ENCODE measurements around the gene ADCY3.

The ADCY3 gene

DNA sequence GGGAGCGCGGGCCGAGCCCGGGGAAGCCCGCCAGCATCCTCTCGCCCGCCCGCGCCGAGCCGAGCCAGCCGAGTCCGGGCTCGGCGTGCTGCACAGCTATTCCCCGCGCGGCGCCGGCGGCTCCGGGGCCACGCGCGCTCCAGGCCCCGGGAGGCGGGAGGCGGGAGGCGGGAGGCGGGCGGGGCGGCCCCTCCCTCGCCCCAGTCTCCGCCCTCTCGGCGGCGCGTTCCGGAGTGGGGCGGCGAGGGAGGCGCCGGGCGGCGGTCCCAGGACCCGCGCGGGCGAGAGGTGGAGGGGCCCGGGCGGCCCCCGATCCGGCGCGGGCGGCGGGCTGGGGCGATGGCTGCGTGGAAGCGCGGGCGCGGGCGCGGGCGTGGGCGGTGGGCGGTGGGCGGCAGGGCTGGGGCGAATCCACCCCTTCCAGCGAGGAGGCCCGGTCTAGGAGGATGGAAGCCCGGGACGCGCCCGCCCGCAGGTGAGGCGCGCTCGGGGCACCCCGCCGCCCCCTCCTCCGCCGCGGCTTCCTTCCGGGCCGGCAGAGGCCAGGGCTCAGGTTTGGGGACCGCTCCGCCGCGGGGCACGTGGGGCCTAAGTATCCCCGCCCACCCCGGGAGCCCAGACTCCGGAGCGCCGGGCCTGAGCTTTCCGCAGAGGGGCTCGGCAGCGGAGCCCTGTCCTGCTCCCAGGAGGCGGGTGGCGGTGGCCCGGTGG is at the start of gene ADCY3:
Gene ADCY3 (minus strand): TSS at position 140 of the 711 bp plus-strand sequence. CDS start 1,250 bp downstream, outside the sequence.
- in situ Hi-C loops (cut with HindIII; ENCODE audit: low pct_ligation_motif_present, low pct_unique_long_range_greater_than_20kb, low sequenced_read_pairs): no loop called here
- DNase-seq: peak; percentile 50

DNA sequence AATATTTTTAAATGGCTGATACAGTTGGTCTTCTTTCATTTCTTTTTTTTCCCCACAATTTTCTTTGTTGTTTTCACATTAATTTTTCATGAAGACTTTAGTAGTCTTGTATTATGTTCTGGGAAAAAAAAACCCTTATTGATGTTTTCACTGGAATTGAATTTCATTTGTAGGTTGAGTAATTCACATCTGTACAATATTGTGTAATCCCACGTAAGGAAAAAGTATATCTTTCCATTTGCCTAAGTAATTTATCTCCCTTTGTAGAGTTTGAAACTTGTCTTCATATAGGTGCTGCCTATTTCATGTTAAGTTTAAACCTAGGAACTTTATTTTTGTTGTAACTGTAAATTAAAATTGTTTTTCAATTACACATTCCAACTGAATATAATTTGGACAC is 49.7 kb upstream of the ADCY3 start:
- in situ Hi-C loops (cut with HindIII; ENCODE audit: low pct_ligation_motif_present, low pct_unique_long_range_greater_than_20kb, low sequenced_read_pairs): no loop called here

DNA sequence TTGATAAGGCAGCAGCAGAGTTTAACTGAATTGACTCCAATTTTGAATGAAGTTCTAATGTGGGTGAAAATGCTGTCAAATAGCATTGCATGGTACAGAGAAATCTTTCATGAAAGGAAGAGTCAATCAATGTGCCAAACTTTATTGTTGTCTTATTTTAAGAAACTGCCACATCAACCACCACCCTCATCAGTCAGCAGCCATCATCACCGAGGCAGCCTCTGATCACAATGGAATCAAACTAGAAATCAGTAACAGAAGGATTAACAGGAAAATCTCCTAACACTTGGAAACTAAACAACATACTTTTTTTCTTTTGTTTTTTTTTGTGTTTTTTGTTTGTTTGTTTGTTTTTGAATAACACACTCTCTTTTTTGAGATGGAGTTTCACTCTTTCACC is 41.9 kb upstream of the ADCY3 start:
- in situ Hi-C loops (cut with HindIII; ENCODE audit: low pct_ligation_motif_present, low pct_unique_long_range_greater_than_20kb, low sequenced_read_pairs): no loop called here
- DNase-seq: no peak

More for the DNA sequence above, 49.7 kb upstream of the ADCY3 start:
- no peak for DNase-seq

DNA sequence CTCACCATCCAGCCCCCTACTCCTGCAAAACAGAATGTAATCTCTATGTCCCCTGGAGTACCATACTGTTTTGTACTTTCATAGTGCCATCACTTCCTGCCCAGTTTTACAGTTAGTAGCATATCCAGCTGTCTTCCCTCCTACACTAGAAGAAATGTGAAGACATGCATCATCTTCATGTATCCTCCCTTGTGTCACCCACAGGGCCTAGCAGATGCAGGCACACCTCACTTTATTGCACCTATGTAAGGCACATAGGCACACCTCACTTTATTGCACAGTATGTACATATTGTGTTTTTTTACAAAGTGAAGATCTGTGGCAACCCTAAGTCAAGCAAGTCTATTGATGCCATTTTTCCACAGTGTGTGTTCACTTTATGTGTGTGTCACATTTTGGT is 39.7 kb upstream of the ADCY3 start:
- no peak for DNase-seq
- in situ Hi-C loops (cut with HindIII; ENCODE audit: low pct_ligation_motif_present, low pct_unique_long_range_greater_than_20kb, low sequenced_read_pairs): no loop called here

DNA sequence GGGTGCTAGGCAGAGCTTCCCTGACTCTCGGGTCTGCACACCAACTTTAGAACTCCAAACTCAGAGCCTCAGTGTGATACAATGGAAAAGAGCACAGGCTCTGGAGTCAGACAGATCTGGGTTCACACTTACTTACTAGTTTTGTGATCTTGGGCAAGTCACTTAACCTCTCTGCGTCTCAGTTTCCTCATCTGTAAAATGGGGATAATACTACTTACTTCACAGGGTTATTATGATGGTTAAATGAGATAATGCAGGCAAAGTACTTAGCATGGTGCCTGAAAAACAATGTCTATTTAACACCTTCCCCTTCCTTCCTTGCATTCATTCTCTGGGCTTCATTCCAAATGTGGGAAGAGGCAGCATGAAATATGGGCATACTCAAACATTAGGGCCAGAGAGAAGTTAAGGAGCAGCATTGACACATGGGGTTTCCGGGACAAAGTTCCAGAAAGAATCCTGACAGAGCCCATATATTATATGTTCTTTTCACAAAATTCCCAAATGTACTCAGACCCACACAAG is 38.4 kb upstream of the ADCY3 start:
- in situ Hi-C loops (cut with HindIII; ENCODE audit: low pct_ligation_motif_present, low pct_unique_long_range_greater_than_20kb, low sequenced_read_pairs): no loop called here
- DNase-seq: no peak

DNA sequence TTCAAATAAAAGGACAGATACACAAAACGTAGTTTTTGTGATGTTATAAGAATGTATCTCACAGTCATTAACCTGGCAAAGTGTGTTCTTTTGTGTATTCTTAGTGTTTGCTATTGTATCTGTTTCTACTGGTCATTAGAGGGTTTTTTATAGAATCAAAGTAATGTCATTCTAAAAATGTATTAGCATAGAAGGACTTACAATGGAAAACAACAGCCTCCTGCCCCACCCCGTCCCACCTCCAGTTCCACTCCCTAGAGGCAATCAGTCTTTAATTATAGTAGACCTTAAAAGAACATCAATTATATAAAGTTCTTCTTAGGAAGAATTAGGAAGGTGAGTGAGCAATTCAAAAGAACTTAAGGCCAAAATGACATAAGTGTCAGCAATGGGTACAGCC is 37.9 kb upstream of the ADCY3 start:
- no peak for DNase-seq
- in situ Hi-C loops (cut with HindIII; ENCODE audit: low pct_ligation_motif_present, low pct_unique_long_range_greater_than_20kb, low sequenced_read_pairs): no loop called here

DNA sequence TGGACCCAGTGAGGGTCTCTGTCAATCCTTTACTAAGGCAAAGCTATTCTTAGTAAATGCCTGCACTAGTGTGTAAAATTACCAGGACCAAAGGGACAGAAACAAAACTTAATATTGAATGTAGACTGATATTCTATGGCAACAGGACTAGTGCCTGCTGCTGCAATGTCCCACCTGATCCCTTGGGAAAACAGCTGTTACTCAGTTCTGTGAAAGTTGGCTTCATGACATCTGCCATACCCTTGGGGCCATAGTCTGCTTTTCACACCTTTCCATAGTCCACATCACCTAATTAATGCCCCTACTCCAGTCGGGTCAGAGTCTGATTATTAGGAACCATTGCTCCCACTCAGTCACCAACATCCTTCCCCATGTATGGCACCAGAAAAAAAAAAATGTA is 37.2 kb upstream of the ADCY3 start:
- in situ Hi-C loops (cut with HindIII; ENCODE audit: low pct_ligation_motif_present, low pct_unique_long_range_greater_than_20kb, low sequenced_read_pairs): no loop called here
- no peak for DNase-seq

DNA sequence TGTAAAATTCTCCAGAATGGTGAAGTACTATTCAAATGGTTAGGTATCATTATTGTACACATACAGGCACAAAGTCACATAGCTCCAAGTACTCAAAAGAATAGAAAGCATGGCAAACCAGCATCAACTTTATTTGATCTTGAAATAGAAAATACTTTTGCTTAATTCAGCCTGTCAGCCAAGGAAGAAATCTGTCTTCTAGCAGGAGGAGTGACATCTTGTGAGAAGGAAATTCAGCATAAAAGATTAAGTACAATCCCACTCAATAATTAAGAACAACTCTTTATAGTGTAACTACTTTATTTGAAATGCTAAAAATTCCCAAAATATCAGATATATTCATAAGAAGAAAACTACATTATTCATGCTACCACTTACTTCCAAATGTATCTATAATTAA is 35.9 kb upstream of the ADCY3 start:
- DNase-seq: no peak
- in situ Hi-C loops (cut with HindIII; ENCODE audit: low pct_ligation_motif_present, low pct_unique_long_range_greater_than_20kb, low sequenced_read_pairs): no loop called here

DNA sequence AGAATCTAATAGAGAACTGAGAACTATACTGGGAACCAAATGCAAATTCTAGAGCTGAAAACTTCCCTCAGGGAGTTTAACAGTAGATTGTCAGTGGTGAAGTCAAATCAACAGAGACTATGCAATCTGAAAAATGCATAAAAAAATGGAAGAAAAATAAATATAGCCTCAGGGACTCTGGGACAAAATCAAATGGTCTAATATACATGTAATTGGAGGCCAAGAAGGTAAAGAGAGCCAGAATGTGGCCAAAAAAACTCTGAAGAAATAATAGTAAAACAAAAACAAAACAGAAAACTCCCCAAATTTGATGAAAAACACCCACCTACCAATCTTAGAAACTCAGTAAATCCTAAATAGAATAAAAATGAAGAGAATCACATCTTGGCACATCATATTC is 35.2 kb upstream of the ADCY3 start:
- in situ Hi-C loops (cut with HindIII; ENCODE audit: low pct_ligation_motif_present, low pct_unique_long_range_greater_than_20kb, low sequenced_read_pairs): no loop called here
- DNase-seq: no peak

DNA sequence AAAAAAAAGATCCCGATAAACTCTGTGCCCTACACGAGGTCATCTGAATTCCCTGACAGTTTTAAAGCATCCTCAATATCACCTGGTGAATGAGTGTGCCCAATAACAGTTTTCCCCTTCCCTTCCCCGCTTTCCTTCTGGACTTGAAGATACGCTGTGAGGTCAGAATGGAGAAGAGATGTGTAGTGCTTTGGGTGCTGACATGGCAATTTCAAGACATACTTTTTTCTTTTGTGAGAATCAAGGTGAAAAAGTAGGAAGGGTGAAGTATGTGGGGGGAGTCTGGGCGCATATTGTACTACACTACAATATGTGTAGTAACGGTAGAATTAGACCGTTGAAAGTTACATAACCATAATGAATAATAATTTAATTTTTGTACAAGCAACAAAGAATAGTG is 30.1 kb upstream of the ADCY3 start:
- no peak for DNase-seq
- in situ Hi-C loops (cut with HindIII; ENCODE audit: low pct_ligation_motif_present, low pct_unique_long_range_greater_than_20kb, low sequenced_read_pairs): no loop called here

DNA sequence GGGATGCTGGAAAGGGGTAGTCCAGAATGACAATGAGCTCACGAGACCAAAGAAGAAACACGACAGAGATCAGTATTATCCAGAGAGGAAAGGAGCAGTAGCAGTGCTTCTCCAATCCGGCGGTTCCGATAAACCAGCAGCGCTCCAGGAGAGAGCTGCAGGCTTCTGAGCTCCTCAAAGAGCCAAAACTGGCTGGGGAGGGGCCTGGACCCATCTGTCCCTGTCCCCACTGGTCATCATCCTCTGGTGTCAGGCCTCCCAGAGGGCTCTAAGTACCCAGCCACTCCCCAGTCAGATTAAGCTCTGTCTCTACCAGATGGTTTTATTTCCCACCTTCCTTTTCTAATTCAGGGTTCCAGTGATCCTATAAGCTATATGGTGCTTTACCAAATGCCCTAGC is 28.5 kb upstream of the ADCY3 start:
- in situ Hi-C loops (cut with HindIII; ENCODE audit: low pct_ligation_motif_present, low pct_unique_long_range_greater_than_20kb, low sequenced_read_pairs): no loop called here

DNA sequence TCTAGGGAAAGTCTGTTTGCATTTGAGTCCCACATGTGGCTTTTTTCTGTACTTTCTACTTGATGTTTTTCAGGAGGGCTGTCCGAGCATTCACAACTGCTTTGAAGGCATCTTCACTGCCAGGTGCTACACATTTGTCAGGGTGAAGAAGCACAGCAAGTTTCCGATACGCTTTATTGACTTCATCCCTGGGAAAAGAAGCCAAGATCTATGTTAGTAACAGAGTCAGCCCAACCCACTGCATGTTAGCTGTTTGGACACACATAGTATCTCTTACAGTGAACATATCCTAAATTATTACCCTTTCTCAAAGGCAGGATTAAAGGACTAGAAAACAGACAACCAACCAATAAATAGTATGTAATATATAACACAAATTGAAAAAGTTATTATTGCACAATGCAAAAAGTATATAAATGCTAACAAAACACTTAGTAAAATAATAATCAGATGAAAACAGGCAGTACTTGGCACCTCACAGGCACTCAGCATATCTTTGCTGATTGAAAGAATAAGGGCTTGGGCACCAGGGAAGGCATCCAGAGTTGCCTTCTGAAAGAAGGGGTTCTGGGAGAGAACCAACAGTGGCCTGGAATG is 27.6 kb upstream of the ADCY3 start:
- DNase-seq: no peak

More for the DNA sequence above, 28.5 kb upstream of the ADCY3 start:
- DNase-seq: no peak

DNA sequence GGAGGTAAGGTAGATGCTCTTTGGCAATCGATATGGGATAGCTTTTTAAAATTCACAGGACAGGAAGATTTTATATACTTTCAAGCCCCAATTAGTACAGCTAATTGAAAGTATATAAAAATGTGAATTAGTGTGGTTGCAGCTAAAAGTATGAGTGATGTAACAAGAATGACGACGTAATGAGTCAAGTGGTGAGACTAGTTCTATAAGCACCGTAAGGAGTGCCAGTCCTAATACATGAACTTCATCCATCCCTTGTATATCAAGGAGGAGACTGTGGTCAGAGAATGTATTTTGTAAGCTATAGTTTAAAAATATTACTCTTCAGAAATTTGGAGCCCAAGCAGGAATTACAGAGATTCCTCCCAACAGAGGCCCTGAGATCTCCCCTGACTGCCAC is 25.9 kb upstream of the ADCY3 start:
- in situ Hi-C loops (cut with HindIII; ENCODE audit: low pct_ligation_motif_present, low pct_unique_long_range_greater_than_20kb, low sequenced_read_pairs): no loop called here
- DNase-seq: no peak

More for the DNA sequence above, 27.6 kb upstream of the ADCY3 start:
- in situ Hi-C loops (cut with HindIII; ENCODE audit: low pct_ligation_motif_present, low pct_unique_long_range_greater_than_20kb, low sequenced_read_pairs): no loop called here

DNA sequence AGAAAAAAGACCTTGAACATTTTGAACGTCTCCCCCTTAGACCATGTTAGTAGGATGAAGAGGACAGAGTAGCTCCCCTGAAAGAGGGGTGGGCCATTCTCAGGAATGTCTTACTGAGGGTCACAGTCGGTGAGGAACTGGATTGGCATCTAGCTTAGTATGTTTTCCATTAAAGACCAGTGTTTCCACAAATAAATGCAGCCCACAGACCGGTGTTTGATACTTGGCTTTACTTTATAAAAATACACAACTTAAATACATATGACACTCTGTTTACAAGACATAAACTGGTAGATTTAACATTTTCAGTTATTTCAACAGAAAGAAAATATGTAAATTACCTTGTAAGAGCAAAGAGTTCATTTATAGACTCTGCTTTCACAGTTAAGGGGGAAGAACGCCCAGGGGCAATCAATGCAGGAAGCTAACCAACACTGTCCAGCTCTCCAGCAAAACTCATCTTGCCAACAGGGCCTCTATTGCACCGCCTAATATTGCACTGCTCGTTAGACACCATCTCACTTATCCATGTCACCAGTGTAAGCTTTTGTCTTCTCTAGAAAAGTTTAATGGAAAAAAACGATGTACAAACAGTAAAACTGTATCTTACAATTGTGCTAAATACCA is 23.5 kb upstream of the ADCY3 start:
- DNase-seq: no peak
- in situ Hi-C loops (cut with HindIII; ENCODE audit: low pct_ligation_motif_present, low pct_unique_long_range_greater_than_20kb, low sequenced_read_pairs): no loop called here

DNA sequence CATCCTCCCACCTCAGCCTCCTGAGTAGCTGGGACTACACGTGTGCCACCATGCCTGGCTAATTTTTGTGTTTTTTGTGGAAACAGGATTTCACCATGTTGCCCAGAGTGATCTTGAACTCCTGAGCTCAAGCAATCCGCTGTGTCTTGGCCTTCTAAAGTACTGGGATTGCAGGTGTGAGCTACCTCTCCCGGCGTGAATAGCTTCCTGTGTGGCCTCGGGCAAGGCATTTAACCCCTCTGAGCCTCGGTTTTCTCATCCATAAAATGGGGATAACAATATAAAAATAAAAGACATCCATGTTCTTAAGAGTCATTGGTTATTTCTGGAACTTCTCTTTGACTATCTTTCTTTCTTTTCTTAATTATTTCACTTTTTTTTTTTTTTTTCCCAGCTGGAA is 19.3 kb upstream of the ADCY3 start:
- DNase-seq: no peak

DNA sequence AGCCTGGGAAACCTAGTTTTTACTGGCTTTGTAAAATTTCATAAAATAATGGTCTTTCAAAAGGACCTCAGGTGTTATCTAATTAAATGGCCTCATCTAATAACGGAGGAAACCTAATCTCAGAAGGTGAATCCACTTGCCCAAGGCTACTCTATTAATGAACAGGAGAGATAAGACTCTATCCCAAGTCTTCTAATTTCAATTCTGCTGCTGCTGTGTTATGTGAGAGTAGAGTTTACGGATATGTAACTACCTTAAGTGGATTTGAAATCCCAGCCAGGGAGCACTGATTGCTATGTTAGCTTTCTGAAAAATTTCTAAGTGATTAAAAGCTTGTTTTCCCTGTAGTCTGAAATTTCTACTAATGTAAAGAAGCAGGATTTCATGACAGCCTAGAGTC is 17.2 kb upstream of the ADCY3 start:
- in situ Hi-C loops (cut with HindIII; ENCODE audit: low pct_ligation_motif_present, low pct_unique_long_range_greater_than_20kb, low sequenced_read_pairs): no loop called here
- DNase-seq: no peak

More for the DNA sequence above, 19.3 kb upstream of the ADCY3 start:
- in situ Hi-C loops (cut with HindIII; ENCODE audit: low pct_ligation_motif_present, low pct_unique_long_range_greater_than_20kb, low sequenced_read_pairs): no loop called here

DNA sequence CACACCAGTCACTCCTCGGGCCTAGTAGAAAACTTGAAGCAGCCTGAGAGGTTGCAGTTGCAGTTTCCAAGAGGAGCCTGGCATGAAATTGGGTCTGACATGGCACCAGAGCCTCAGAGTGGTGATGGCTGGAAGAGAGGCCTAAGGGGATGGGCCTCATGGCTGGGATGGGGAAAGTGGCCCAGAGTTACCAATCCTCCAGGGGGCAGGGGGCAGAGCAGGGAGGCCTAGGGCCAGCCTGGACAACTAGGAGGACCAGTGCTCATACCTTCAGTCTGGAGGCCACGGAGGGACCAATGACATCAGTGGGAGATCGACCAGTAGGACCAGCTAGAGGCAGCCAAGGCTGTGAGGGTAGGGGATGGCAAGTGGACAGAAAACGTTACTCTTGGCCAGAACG is 15.1 kb upstream of the ADCY3 start:
- DNase-seq: no peak
- in situ Hi-C loops (cut with HindIII; ENCODE audit: low pct_ligation_motif_present, low pct_unique_long_range_greater_than_20kb, low sequenced_read_pairs): no loop called here

DNA sequence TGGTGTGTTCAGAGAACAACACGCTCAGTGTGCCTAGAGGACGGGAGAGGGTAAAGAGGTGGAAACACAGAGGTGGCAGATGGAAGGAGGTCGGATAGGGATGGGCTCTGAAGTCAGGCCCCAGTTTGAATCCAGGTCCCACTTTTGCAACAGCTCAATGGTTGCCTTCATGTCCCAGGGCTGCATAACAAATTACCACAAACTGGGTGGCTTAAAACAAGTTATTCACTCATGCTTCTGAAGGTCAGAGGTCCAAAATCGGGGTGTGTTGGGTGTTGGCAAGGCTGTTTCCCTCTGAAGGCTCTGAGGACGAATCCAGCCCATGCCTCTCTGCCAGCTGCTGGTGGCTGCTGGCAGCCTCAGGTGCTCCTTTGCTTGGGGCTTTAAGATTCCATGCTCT is 12.7 kb upstream of the ADCY3 start:
- in situ Hi-C loops (cut with HindIII; ENCODE audit: low pct_ligation_motif_present, low pct_unique_long_range_greater_than_20kb, low sequenced_read_pairs): no loop called here
- DNase-seq: no peak

DNA sequence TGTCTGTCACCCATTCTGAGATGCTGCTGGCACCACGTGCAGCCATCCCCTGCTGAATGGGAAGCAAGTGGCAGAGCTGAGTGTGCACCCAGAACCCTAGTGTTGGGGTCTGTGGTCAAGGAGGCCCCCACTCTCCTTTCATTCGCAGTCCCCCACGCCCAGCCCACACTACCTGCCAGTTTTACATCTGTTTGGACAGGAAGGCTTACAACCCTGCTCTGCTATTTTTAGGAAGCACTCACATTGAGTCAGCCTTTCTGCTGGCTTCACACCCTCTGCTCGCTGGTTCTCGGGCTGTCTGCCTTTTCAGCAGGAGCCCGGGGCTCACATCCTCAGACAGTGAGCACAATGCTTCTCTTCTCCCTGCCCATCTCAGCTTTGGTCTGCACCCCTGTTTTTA is 10.7 kb upstream of the ADCY3 start:
- in situ Hi-C loops (cut with HindIII; ENCODE audit: low pct_ligation_motif_present, low pct_unique_long_range_greater_than_20kb, low sequenced_read_pairs): no loop called here
- no peak for DNase-seq

DNA sequence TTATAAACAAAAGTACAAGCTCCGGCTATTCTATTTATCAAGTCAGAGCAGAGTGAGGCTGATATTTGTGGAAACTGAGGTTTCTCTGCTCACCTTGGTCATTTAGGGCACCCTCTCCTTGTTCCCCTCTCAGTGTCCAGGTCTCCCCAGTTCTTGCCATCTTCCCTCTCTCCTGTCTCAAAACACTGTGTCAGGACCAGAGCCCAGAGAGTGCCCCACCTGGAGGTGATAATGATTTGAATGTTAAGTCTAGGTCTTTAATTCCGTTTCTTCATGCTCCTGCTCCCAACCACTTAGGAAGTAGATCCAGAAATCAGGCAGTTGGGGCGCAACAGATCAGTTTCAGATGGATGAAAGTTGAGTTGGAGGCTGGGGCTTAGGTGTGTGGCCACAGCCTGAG is 9.2 kb upstream of the ADCY3 start:
- no peak for DNase-seq
- in situ Hi-C loops (cut with HindIII; ENCODE audit: low pct_ligation_motif_present, low pct_unique_long_range_greater_than_20kb, low sequenced_read_pairs): no loop called here
